CD4-positive, alpha-beta T cell treated with Interleukin-15 for 1 hour (primary cell): Measurements from ENCODE around the gene KRT71.
"Not testable (repeated sequence)": the region's sequence is repeated elsewhere in the genome, so short reads cannot be mapped to it uniquely, and the experiment has no call there.

ENCODE experiments used
- DNase-seq: peaks from one replicate; pipeline ENCODE4 v3.0.0-alpha.2; 2020

KRT71 gene

DNA sequence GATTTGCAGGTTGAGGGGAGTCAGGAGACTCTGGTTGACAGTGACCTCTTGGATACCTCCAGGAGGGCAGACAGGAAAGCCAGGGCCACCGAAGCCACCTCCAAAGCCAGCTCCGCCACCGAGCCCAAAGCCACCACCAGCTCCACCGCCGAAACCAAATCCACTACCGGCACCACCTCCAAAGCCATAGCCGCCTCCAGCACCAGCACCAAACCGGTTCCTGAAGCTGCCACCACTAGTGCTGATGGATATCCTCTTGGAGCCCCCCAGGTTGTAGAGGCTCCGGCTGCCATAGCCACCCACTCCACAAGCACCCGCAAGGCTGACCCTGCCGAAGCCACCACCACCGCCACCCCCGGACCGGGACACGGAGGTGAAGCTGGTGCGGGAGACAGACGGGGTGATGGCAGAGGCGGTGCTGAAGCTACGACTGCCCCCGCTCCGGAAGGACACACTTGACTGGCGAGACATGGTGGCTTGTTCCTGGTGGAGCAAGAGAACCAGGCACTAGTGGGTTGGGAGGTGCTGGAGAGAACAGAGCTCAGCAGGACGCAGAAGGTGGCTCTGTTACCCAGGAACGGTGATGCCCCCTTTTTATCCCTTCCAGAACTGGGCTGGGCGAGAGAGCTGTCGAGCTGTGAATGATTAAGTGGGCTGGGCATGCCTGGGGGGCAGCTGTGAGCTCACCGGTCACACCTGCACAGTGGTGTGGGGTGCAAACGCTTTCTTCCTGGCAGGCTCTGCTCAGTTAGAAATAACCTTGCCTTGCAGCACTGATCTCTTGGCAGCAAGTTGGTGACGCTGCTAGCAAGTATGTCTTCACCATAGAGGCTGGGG, 32.9 kb downstream of the KRT71 start, which contains the start of gene KRT5:
KRT5 (minus strand) TSS at position 569 of the 837 bp plus-strand sequence; CDS start at position 471, 98 bp downstream.
- no peak for DNase-seq

DNA sequence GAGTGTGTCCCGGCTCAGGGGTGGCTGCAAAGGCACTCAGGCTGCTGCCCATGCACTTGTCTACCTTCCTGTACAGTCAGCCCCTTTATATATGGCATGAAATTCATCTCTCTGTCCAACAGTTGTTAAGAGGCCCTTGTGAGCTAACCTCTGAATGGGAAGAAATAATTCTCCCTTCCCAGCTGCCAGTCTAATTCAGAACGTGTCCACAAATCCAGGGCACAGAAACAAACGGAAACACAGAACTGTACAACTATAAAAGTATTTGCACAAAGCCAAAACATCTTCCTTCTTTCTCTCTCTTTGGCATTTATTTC, 33.6 kb downstream of the KRT71 start:
- DNase-seq = no peak

DNA sequence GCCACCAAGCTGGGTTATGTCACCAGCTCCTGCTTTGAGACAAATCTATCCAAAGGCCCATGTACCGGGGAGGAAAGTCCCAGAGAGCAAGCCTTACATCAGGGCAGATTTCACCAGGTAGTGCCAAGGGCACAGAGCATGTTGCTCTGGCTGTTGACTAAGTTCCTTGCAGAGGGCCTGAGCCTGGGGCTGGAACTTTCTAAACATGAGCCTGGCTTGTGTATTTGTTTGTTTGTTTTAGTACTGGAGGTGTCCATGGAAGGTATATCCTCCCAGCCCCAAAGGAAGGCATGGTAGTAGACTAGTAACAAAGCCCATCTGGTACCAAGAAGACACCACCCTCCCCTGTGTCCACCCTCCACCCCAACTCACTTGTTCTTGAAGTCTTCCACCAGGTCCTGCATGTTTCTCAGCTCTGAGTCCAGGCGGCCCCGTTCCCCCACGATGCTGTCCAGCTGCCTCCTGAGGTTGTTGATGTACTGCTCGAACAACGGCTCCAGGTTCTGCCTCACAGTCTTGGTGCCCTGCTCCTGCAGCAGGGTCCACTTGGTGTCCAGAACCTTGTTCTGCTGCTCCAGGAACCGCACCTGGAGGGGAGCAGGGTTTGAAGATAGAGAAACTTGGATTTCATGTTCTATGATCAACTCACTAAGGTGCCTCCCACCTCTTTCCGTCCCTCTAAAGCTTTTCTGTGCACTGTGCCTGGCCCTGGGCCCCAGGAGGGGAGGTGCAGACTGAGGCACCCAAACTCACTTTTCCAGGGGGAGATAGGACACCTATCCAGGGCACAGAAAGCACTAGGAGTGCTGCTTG, 34.2 kb downstream of the KRT71 start:
- no peak for DNase-seq

DNA sequence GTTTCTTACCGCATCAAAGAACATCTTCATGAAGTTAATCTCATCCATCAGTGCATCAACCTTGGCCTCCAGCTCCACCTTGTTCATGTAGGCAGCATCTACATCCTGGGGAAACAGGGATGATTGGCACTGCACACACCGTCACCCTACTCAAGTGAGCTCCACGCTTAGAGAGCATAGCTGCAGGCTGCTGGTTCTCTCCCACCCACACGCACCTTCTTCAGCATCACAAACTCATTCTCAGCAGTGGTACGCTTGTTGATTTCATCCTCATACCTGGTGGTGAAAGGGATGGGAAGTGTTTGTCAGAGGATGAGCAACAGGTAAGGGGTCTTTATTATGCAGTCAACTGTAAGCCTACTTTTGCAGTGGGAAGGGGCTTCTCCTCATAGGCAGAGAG, 35.1 kb downstream of the KRT71 start:
- DNase-seq = no peak

DNA sequence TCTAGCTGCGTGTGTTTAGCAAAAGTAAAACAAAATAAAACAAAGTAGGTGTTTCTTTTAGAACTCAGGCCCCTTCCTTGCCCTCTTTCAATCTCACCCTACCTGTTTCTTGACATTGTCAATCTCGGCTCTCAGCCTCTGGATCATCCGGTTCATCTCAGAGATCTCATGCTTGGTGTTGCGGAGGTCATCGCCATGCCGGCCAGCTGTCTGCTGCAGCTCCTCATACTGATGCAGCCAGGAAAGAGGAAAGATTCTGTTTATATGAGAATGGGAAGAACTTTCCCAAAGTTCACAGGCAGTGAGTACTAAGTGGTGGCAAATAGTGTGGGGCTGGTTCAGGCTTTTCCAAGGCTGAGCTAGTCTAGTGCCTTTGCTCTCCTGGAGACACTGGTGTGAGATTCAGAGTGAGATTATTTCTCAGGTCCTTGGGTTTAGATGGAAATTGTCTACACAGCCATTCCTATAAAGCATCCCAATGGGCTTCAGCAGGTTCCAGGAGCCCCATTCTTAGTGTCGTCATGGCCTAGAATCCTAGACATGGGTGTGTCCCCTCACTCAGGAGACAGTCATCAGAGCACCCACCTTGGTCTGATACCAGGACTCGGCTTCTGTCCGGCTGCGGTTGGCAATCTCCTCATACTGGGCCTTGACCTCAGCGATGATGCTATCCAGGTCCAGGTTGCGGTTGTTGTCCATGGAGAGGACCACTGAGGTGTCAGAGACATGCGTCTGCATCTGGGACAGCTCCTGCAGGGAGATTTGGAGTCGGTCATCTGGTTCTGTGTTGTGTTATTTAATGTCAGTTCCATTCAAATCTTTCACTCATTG, 35.7 kb downstream of the KRT71 start:
- DNase-seq = no peak

DNA sequence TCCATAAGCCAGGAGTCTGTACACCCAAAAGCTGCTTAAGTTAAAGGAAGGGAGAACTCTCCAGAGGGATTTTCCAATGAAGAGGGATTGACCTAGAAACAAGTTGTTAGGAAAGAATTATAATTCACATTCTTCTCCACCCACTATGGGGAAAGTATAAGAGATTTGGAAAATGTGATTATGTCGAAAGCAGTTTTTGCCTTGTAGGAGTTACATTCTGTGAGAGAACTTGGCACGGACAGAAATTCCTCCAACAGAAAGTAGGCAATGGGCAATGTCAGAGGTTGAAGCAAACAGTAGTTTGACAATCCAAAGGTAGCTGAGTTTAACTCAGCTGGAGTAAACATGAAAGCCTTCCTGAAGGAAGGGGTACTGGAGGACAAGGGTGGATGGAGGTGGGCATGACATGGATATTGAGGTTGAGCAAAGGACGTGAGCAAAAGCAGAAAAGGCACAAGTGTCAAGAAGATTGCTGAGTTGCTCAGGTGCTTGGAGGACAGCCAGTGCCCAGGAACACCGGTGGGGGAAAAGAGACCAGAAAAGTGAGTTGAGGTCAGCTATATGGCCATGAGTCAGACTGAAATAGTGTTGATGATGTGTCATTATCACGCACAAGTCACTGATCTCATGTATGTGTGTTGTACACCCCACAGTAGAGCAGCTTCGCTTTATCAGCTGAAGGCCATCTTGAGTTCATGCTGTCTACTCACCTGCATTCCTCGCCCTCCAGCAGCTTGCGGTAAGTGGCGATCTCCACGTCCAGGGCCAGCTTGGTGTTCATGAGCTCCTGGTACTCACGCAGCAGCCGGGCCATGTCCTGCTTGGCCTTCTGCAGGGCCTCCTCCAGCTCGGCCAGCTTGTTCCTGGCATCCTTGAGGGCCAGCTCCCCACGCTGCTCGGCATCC, 36.8 kb downstream of the KRT71 start:
- no peak for DNase-seq

DNA sequence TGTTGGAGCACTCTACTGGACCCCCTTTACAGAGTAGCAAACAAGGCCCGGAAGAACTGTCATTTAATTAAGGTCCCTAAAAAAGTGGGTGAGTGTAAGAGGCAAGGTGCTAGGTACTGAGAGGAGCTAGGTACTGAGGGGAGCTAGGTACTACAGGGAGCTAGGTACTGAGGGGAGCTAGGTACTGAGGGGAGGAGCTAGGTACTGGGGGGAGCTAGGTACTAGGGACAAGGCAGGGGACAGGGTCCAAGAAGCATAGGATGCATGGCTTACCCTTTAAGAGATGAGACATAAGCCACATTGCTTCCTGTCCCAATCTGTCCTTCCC, 37.7 kb downstream of the KRT71 start:
- DNase-seq = no peak

DNA sequence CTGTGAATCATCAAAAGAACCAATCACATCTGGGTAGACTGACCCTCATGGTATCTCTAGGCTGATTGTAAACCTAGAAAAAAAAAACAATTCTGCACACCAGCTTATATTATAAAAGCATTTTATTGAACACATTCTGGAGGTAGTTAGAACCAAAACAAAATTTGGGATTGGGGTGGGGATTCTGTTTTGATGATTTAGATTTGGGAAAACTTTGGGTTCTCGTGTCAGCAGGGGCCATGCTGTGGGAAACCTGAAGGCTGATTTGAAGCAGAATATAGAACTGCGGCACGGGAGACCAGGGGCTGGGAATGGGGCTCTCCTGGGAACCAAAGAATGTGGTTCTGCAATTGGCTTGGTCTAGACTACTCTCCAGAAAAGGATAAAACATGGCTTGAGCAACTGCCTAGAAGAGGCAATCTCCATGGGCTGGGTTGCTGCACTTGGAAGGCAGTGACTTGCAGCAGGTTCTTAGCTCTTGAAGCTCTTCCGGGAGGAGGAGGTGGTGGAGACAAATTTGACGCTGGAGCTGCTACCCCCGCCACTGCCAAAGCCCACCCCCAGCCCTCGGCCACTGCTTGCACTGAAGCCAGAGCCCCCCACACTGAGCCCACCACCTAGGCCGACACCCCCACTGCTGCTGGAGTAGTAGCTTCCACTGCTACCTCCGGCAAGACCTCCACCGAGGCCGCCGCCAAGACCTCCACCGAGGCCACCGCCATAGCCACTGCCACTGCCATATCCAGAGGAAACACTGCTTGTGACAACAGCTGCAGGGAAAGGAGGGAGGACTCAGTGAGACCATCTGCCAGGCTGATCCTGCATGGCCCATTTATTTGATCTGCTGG, 38.2 kb downstream of the KRT71 start:
- DNase-seq = no peak

DNA sequence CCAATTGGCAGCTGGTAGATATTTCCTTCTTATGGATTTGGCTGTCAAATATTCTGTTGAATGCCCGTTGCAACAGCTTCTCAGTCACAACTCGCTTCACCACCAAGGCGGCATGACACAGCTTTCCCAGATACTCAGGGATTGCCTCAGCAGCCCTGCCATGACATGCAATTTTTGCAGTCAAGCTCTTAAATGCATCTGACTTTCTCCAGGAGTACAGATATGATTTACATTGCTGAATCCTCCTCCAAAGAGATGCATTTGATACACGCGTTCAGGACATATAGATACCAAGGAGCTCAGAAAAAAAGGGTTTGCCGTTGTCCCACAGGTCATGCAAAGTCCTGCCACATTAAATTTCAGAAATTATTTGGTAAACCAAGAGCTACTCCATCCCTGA, 39.2 kb downstream of the KRT71 start:
- no peak for DNase-seq

DNA sequence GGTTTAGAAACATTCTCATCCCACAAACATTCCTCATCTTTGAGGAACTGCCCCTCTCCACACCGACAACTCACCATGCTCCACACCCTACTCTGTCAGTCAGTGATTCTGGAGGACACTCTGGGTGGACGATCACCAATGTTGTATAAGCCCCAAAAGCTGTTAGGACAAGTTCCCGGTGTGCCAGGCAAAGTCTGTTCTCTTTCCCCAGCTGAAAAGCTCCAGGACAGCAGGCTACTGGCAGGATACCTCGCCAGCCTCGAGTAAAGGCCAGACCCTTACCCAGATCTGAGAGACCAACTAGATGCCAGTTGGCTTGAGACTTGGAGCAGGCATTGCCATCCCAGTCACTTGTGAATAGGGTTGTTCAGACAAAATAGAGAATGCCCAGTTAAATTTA, 44.7 kb downstream of the KRT71 start:
- no peak for DNase-seq

DNA sequence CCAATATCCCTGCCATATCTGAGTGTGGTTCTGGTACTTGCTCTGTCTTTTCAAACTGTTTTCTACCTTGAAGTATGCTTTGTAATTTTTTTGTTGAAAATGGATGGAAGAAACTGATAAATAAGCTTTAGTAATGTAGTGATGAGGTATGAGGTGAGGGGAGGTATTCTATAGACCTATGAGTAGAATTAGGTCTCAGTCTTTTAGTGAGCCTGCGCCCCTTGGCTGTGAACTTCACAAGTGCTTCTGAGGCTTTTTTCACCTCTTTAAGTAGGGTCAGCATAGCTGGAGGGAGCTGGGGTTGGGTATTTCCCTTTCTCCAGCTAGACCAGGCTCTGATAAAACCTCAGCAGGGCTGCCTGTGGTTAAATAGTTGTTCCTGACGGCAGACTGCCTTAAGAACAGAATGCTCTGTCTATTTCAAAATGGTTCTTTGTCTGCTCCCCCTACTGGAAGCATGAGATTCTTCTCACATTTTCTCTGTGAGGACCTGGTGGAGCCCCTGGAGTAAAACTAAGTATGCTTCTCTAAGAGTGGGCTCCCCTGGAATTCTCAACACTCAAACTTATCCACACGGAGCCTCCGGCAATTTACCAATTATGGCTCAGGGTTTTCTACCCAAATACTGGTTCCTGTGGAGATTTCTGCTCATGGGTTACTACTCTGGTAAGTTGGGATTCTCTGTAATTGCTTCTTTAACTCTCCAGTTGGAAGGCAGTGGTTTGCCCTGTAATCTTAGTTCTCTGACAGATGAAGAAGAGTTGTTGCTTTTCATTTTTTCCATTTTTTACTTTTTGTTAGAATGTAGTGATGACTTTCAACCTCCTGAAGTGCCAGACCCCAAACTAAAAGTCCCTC, 45.9 kb downstream of the KRT71 start:
- no peak for DNase-seq

DNA sequence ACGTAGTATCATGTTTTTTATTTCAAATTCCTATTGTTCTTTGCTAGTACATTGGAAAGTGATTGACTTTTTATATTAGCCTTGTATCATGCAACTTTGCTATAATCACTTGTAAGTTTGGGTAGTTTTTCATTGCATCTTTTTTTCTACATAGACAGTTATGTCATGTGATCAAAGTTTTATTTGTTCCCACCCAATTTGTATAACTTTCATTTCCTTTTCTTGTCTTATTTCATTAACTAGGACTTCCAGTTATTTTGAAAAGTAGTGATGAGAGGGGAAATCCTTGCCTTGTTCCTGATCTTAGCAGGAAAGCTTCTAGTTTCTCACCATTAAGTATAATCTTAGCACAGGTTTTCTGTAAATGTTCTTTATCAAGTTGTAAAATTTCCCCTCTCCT, 50.1 kb downstream of the KRT71 start:
- DNase-seq = no peak

DNA sequence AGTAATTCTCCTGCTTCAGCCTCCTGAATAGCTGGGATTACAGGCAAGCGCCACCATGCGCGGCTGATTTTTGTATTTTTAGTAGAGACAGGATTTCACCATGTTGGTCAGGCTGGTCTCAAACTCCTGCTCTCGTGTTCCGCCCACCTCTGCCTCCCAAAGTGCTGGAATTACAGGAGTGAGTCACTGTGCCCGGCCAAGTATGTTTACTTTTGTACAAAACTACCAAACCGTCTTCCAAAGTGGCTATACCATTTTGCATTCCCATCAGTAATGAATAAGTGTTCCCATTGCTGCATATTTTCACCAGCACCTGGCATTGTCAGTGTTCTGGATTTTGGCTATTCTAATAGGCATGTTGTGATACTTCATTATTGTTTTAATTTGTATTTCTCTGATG, 51.5 kb downstream of the KRT71 start:
- no peak for DNase-seq

DNA sequence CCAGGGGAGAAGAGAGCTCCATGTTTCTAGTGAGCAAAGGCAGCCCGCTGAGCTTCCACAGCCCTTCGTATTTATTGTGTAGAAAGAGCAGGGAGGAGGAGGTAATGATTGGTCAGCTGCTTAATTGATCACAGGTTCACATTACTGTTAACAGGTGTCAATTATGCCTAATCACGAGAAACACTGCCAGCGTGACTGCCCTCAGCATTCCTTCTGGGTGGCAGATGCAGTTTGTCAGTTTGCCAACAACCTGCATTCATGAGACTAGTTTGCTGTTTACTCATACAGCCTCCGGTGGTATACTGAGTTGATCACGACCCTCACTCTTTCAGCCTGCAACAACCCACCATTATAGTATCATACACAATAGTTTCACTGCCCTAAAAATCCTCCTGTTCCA, 52.4 kb downstream of the KRT71 start:
- not testable (repeated sequence) for DNase-seq

DNA sequence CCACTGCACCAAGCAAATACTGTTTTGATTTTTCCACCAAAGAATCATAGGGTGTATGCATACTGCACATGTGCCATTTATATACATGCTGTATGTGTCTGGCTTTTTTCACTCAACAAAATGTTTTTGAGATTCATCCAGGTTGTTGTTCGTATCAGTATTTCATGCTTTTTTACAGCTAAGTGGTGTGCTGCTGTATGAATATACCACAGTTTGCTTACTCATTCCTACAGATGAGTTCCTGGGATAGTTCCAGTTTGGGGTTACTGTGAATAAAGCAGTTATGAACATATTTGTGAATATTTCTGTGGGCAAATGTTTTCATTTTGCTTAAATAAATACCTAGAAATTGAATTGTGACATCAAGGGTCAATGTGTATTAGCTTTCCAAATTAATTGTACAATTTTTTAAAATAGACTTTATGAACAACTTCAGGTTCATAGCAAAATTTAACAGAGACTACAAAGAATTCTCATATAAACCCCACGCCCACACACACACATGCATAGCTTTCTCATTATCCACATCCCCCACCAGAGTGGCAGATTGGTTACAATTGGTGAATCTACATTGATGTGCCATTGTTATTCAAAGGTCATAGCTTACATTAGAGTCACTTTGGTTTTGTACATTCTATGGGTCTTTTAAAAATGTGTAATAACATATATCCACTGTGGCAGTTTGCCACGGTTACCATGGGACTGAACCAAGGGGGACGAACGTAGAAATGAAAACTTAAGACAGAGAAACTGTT, 53.0 kb downstream of the KRT71 start:
- DNase-seq = no peak

DNA sequence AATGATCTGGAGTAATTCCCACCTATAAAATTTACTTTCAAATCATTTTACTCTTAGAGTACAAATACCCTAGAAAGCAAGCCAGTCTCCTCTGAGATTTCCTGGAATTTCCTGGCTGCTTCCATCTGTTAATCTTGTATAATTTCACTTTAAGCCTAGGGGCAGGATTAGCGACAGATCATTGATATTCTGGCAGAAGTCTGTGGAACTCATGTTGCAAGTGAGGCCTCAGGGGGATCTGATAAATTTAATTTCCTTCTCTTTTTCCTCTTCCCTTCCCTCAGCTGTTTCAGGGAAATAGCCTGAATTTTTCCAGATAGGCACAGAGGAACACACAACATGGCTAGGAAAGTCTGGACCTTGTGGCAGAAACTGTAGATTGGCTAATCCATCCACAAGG, 54.0 kb downstream of the KRT71 start:
- DNase-seq = no peak

DNA sequence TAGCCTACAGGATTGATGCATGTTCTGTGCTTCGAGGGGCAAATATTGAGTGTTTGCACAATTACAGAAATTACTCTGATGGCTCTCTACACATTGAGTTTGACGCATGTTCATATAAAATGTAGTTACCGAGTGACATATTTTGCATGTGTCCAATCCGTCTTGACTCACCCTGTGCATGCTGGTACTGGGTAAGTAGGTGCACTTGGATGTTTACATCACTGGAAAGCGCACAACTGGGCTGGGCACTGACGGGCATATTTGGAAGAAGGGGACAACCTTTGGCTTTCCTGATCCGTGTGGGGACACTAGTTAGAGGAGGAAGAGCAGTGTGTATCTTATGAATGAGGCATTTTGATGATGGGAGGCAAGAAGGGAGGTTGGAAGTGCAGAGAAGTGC, 55.0 kb downstream of the KRT71 start:
- no peak for DNase-seq

DNA sequence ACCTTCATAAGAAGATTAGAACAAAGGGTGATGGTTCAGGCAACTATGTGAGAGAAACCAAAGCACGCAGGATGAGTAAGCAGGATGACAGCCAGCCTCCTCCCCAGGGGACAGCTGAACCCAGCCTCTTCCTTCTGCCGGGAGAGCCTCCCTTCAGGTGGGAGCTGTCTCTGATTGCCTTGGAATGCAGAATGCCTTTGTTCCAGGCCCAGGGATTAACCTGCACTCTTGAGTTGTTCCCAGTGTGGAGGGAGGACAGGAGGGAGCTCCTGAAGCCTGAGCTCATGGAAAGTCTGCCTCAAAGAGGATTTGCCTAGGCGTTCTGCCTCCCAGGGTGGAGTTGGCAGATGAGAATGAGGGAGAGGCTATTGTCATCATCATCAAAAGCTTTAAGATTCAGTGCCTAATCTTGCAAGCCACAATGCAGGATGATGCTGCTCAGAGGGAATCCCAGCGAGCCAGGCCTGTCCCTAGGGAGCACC, 56.3 kb downstream of the KRT71 start:
- DNase-seq = no peak

DNA sequence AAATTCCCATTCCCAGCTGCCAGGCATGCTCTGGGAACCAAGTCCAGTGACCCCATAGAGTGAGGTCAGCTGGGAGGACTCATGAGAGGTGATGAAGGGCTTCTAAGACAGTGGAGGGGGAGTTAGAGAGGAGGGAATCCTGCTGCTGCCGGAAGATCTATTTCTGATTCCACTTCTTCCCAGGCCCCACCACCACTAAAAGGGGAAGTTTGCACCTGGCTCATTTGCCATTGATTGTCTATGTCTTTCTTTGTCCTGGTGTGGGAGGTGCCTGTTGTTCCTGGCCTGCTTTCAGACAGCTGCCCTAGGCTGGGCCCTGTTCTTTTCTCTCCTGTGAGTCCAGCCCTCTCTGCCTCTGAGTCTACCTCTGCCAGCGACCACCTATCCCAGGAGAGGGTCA, 56.9 kb downstream of the KRT71 start:
- no peak for DNase-seq

DNA sequence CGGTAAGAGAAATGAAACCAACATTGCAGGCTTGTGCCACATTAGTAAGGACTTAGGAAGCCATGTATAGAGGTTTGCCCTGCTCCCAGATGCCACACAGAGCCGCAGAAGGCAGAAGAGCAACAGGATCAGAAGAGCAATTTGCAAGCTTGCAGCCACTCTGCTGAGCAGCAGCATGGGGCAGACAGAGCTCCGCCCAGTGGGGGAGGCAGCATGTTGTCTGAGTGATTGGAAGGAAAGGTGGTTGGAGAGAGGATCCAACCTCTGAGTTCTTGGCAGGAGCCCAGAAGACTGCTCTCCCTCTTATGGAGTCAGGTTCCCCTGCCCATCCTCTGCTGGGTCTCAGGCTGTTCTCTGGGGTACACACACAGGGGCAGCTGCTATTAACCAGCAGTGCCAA, 57.6 kb downstream of the KRT71 start:
- no peak for DNase-seq
